Endothelial cell of umbilical vein (primary cell): ENCODE measurements around the gene HOXA4.

ENCODE experiments used
- CTCF ChIP-seq, 2 donors: IDR thresholded peaks; 1 replicate in 1 of 2; 2 replicates in 1 of 2; pipeline ENCODE4 v1.5.1; 2011; ENCODE audit warnings: low read length in 2 of 2, mild to moderate bottlenecking in 2 of 2, moderate library complexity in 2 of 2, control low read depth in 1 of 2, inconsistent platforms in 1 of 2, low read depth in 1 of 2; ENCODE audit not compliant: insufficient read depth in 1 of 2; ENCODE audit errors: extremely low read depth in 1 of 2
- EZH2 ChIP-seq: IDR thresholded peaks from 2 replicates; pipeline ENCODE4 v1.6.1; 2012; ENCODE audit warnings: borderline replicate concordance, low read depth, mild to moderate bottlenecking, moderate library complexity, low read length, inconsistent platforms; ENCODE audit not compliant: severe bottlenecking
- JUN ChIP-seq: IDR thresholded peaks from 2 replicates; pipeline ENCODE4 v1.6.1; 2011; ENCODE audit warnings: borderline replicate concordance, low read depth; ENCODE audit not compliant: insufficient read length, insufficient read depth
- MAX ChIP-seq: IDR thresholded peaks from 2 replicates; pipeline ENCODE4 v1.6.1; 2011; ENCODE audit not compliant: insufficient read depth, insufficient read length
- MYC ChIP-seq: IDR thresholded peaks from one replicate; pipeline ENCODE4 v1.6.1; 2011; ENCODE audit warnings: mild to moderate bottlenecking, low read depth, low read length
- POLR2A ChIP-seq: IDR thresholded peaks from 2 replicates; pipeline ENCODE4 v1.6.1; 2012; ENCODE audit warnings: low read depth, mild to moderate bottlenecking, control low read depth, low read length
- POLR2AphosphoS5 ChIP-seq: IDR thresholded peaks from 2 replicates; pipeline ENCODE4 v1.6.1; 2012; ENCODE audit warnings: low read depth, mild to moderate bottlenecking, control low read depth, low read length, moderate library complexity; ENCODE audit not compliant: insufficient read depth

DNA sequence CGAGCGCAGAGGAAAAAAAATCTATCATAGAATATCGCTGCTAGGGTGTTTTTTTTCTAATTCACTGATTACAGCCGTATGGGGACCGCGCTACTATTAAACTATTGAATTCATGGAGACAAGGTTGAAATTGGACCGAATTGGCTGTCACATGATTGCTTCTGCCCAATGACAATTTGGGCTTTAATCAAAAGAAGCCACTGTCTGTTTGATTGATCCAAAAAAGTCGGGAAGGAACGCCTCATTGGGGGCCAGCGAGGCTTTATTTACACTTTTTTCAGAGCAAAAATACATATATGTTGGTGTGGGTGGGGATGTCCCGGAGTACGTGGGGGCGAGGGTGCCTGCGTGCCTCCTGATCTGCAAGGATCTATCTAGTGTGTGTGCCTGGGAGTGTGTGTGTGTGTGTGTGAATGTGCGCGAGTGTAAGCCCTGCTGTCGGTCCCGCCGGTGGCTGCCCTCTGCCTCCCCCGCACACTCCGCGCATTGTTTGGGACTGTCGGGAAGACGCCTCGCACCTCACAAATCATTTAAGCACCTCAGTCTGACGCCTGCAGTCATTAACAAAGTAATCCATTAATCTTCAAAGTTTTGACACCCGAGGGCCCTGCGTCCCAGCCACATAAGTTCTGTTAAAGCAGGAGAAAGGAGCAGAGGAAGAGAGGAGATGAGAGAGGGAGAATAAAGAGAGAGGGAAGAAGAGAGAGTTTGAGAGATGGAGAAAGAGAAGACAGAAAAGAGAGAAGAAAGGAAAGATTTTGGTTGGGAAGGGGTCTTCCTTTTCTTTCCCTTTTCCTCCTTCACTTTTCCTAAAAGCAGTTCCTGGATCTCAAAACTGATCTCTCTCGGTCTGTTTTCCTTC, 27.7 kb downstream of the HOXA4 start, which contains the start of gene HOXA2:
- no peak for TF ChIP-seq CTCF (IDR thresholded peaks at IDR 0.05; ENCODE audit: extremely low read depth in 1 of 2, insufficient read depth in 1 of 2, low read depth in 1 of 2, low read length in 2 of 2)
- TF ChIP-seq EZH2, result no peak
- TF ChIP-seq POLR2AphosphoS5, result no peak
- no peak for TF ChIP-seq POLR2A
- TF ChIP-seq MAX, result no peak
- TF ChIP-seq JUN, result no peak
- no peak for TF ChIP-seq MYC
